Calu3 (cell line): ENCODE data around the gene TSBP1. TPM values are rescaled to one million over a fixed set of nuclear protein-coding genes. Genes with fewer than 3 reads are reported as not detected.
"Not testable (repeated sequence)": the region's sequence is repeated elsewhere in the genome, so short reads cannot be mapped to it uniquely, and the experiment has no call there.

Experiments used
- BruUV-seq: library from RNA; stranded (reverse); fragments of 400-500 nt; replicated peaks from 2 replicates; lab custom pipeline; 2021; lab: Mats Ljungman, UMichigan
- CTCF ChIA-PET: fragments of 300-600 bp; sonication (Branson Sonifier 250); formaldehyde crosslinking; loops from one replicate; lab custom pipeline; 2022; ENCODE audit warnings: antibody characterized with exemption; lab: Charles Lee
- DNase-seq: peaks from one replicate; pipeline ENCODE4 v3.0.0; 2022
- H3K27ac Mint-ChIP-seq: one replicate; pipeline ENCODE4 v1.8.0; 2022; ENCODE audit warnings: mixed read lengths; ENCODE audit not compliant: unreplicated experiment
- H3K27me3 Mint-ChIP-seq: one replicate; pipeline ENCODE4 v1.8.0; 2022; ENCODE audit warnings: mixed read lengths; ENCODE audit not compliant: unreplicated experiment
- H3K36me3 Mint-ChIP-seq: one replicate; pipeline ENCODE4 v1.8.0; 2022; ENCODE audit warnings: mild to moderate bottlenecking, moderate library complexity, mixed read lengths; ENCODE audit not compliant: insufficient read depth, unreplicated experiment
- H3K4me1 Mint-ChIP-seq: one replicate; pipeline ENCODE4 v1.8.0; 2022; ENCODE audit warnings: mild to moderate bottlenecking, low read depth, mixed read lengths; ENCODE audit not compliant: unreplicated experiment
- H3K4me3 Mint-ChIP-seq: one replicate; pipeline ENCODE4 v1.8.0; 2022; ENCODE audit warnings: mild to moderate bottlenecking, low read depth, moderate library complexity, mixed read lengths; ENCODE audit not compliant: unreplicated experiment
- H3K9me3 Mint-ChIP-seq: one replicate; pipeline ENCODE4 v1.8.0; 2022; ENCODE audit warnings: low read depth, mixed read lengths; ENCODE audit not compliant: unreplicated experiment
- CTCF ChIP-seq: fragments of 200-600 bp; IDR thresholded peaks from one replicate; pipeline ENCODE4 v1.8.0; 2022; ENCODE audit warnings: antibody characterized with exemption; ENCODE audit not compliant: unreplicated experiment
- intact Hi-C: fragments of 100-400 bp; cut with micrococcal nuclease; formaldehyde crosslinking; loops from one replicate; pipeline ENCODE4 v1.10.0; 2022; ENCODE audit not compliant: unreplicated experiment
- total RNA-seq: library from RNA; stranded (reverse); gene quantifications from 2 replicates; pipeline ENCODE4 v1.2.3, GENCODE V29; 2022

TSBP1 gene
- total RNA-seq, 1 experiment from 2014 or later: not detected

GRCh38 chr6:32371229-32371628, 474 bp downstream of the TSBP1 start:
- intact Hi-C loops: loop anchor here (5.0 kb wide), 1 partner anchor 114 kb away; no protein-coding TSS in a partner anchor
- Mint-ChIP-seq H3K27me3 (no peaks in the 10 kb centered on the region), H3K36me3 (peaks cover 6% of the 10 kb centered on the region), H3K4me1 (peaks cover 52% of the 10 kb centered on the region), H3K27ac (no peak overlapping the region), H3K9me3 (no peaks in the 10 kb centered on the region), H3K4me3 (no peak overlapping the region)
- CTCF ChIA-PET: no interaction called here
- no peak for TF ChIP-seq CTCF
- no TSS peak for BruUV-seq
- DNase-seq: no peak

GRCh38 chr6:32370505-32370904, 1.2 kb downstream of the TSBP1 start:
- TF ChIP-seq CTCF: no peak
- Mint-ChIP-seq H3K27ac (no peak overlapping the region), H3K4me1 (peaks cover 49% of the 10 kb centered on the region), H3K9me3 (no peaks in the 10 kb centered on the region), H3K27me3 (peaks cover 2% of the 10 kb centered on the region), H3K36me3 (peaks cover 6% of the 10 kb centered on the region), H3K4me3 (no peak overlapping the region)
- DNase-seq: no peak
- CTCF ChIA-PET: no interaction called here
- no TSS peak for BruUV-seq
- intact Hi-C loops: loop anchor here (5.0 kb wide), 1 partner anchor 113 kb away; no protein-coding TSS in a partner anchor

GRCh38 chr6:32369660-32370059, 2.0 kb downstream of the TSBP1 start:
- Mint-ChIP-seq H3K36me3 (peaks cover 6% of the 10 kb centered on the region), H3K4me3 (no peak overlapping the region), H3K4me1 (peaks cover 45% of the 10 kb centered on the region), H3K9me3 (no peaks in the 10 kb centered on the region), H3K27ac (no peak overlapping the region), H3K27me3 (peaks cover 11% of the 10 kb centered on the region)
- BruUV-seq: no TSS peak
- no peak for DNase-seq
- no peak for TF ChIP-seq CTCF
- intact Hi-C loops: loop anchor here (5.0 kb wide), 1 partner anchor 112 kb away; no protein-coding TSS in a partner anchor
- CTCF ChIA-PET: interaction anchor here (0.6 kb wide), 1 partner anchor 1172 kb away, joined by 6 read pairs; no protein-coding TSS in a partner anchor

- Mint-ChIP-seq H3K27me3 (peaks cover 21% of the 10 kb centered on the region), H3K4me3 (no peak overlapping the region), H3K36me3 (no peaks in the 10 kb centered on the region), H3K4me1 (peaks cover 25% of the 10 kb centered on the region), H3K27ac (no peak overlapping the region), H3K9me3 (no peaks in the 10 kb centered on the region)
- no peak for DNase-seq
- BruUV-seq: no TSS peak
- CTCF ChIA-PET: no interaction called here
- no peak for TF ChIP-seq CTCF
- intact Hi-C loops: no loop called here
Observed at GRCh38 chr6:32367644-32368043, 4.1 kb downstream of the TSBP1 start.

GRCh38 chr6:32359225-32359624, 12.5 kb downstream of the TSBP1 start:
- CTCF ChIA-PET, DNase-seq, H3K36me3 Mint-ChIP-seq, intact Hi-C loops, H3K9me3 Mint-ChIP-seq, H3K27ac Mint-ChIP-seq, H3K4me3 Mint-ChIP-seq, H3K4me1 Mint-ChIP-seq, BruUV-seq: not testable (repeated sequence)
- peaks cover 27% of the 10 kb centered on the region for H3K27me3 Mint-ChIP-seq

GRCh38 chr6:32358548-32358947, 13.2 kb downstream of the TSBP1 start:
- H3K27ac Mint-ChIP-seq, intact Hi-C loops, H3K36me3 Mint-ChIP-seq, DNase-seq, H3K4me3 Mint-ChIP-seq, BruUV-seq, H3K4me1 Mint-ChIP-seq, H3K9me3 Mint-ChIP-seq, CTCF ChIA-PET: not testable (repeated sequence)
- peaks cover 21% of the 10 kb centered on the region for H3K27me3 Mint-ChIP-seq
